ENCODE data around the gene FITM1.

FITM1 gene

GRCh38 chr14:24093207-24093900 lies 37.1 kb upstream of the FITM1 start:
- H3K4me3 Mint-ChIP-seq, result peak overlapping the region; percentile 94
- H3K27me3 Mint-ChIP-seq, result no peaks in the 10 kb centered on the region
- DNase-seq (ENCODE audit: low spot score in 2 of 2), result no peak
- H3K4me1 Mint-ChIP-seq, result peaks cover 32% of the 10 kb centered on the region
- no peak for ATAC-seq (ENCODE audit: low read depth)
- peak overlapping the region; percentile 94 for H3K27ac Mint-ChIP-seq
- H3K36me3 Mint-ChIP-seq, result peaks cover 5% of the 10 kb centered on the region
- H3K9me3 Mint-ChIP-seq, result no peaks in the 10 kb centered on the region

- Mint-ChIP-seq H3K9me3 (no peaks in the 10 kb centered on the region), H3K27me3 (no peaks in the 10 kb centered on the region), H3K27ac (peak within 1 kb of the TSS; percentile 94), H3K4me3 (peak within 1 kb of the TSS; percentile 94), H3K4me1 (peaks cover 32% of the 10 kb centered on the region), H3K36me3 (peaks cover 7% of the 10 kb centered on the region)
- DNase-seq (ENCODE audit: low spot score in 2 of 2), result peak; percentile 53 to 68
- ATAC-seq (ENCODE audit: low read depth), result peak; percentile 70
Measured at GRCh38 chr14:24093901-24094840, 36.3 kb upstream of the FITM1 start, which contains the start of gene PCK2. PCK2 (plus strand) TSS chr14:24094311; CDS start chr14:24094406, 95 bp downstream.

GRCh38 chr14:24094841-24095270 lies 35.6 kb upstream of the FITM1 start:
- Mint-ChIP-seq H3K4me3 (peak overlapping the region; percentile 94), H3K9me3 (no peaks in the 10 kb centered on the region), H3K36me3 (peaks cover 12% of the 10 kb centered on the region), H3K27me3 (no peaks in the 10 kb centered on the region), H3K27ac (peak overlapping the region; percentile 94), H3K4me1 (peaks cover 29% of the 10 kb centered on the region)
- ATAC-seq (ENCODE audit: low read depth), result no peak
- DNase-seq (ENCODE audit: low spot score in 2 of 2), result no peak

GRCh38 chr14:24095271-24096068 lies 35.0 kb upstream of the FITM1 start:
- DNase-seq (ENCODE audit: low spot score in 2 of 2) (peak; percentile 40 to 42), ATAC-seq (ENCODE audit: low read depth) (peak; percentile 56)
- H3K36me3 Mint-ChIP-seq, result peaks cover 14% of the 10 kb centered on the region
- H3K4me1 Mint-ChIP-seq, result peaks cover 26% of the 10 kb centered on the region
- H3K4me3 Mint-ChIP-seq, result peak overlapping the region; percentile 94
- peak overlapping the region; percentile 94 for H3K27ac Mint-ChIP-seq
- H3K27me3 Mint-ChIP-seq, result no peaks in the 10 kb centered on the region
- no peaks in the 10 kb centered on the region for H3K9me3 Mint-ChIP-seq

GRCh38 chr14:24096545-24097181 lies 33.8 kb upstream of the FITM1 start:
- peaks cover 23% of the 10 kb centered on the region for H3K4me1 Mint-ChIP-seq
- peak overlapping the region; percentile 59 for H3K4me3 Mint-ChIP-seq
- H3K27ac Mint-ChIP-seq, result peak overlapping the region; percentile 11
- DNase-seq (ENCODE audit: low spot score in 2 of 2), result no peak
- H3K27me3 Mint-ChIP-seq, result no peaks in the 10 kb centered on the region
- no peaks in the 10 kb centered on the region for H3K9me3 Mint-ChIP-seq
- peaks cover 14% of the 10 kb centered on the region for H3K36me3 Mint-ChIP-seq
- ATAC-seq (ENCODE audit: low read depth), result no peak

- Mint-ChIP-seq H3K4me3 (no peak overlapping the region), H3K27me3 (no peaks in the 10 kb centered on the region), H3K36me3 (peaks cover 17% of the 10 kb centered on the region), H3K9me3 (no peaks in the 10 kb centered on the region), H3K4me1 (peaks cover 21% of the 10 kb centered on the region), H3K27ac (no peak overlapping the region)
- ATAC-seq (ENCODE audit: low read depth) (no peak), DNase-seq (ENCODE audit: low spot score in 2 of 2) (no peak)
Measured at GRCh38 chr14:24098229-24098926, 32.1 kb upstream of the FITM1 start.

- peaks cover 20% of the 10 kb centered on the region for H3K36me3 Mint-ChIP-seq
- H3K27me3 Mint-ChIP-seq, result no peaks in the 10 kb centered on the region
- no peaks in the 10 kb centered on the region for H3K9me3 Mint-ChIP-seq
- H3K27ac Mint-ChIP-seq, result no peak overlapping the region
- ATAC-seq (ENCODE audit: low read depth), result no peak
- H3K4me3 Mint-ChIP-seq, result no peak overlapping the region
- DNase-seq (ENCODE audit: low spot score in 2 of 2), result no peak
- H3K4me1 Mint-ChIP-seq, result peaks cover 16% of the 10 kb centered on the region
Measured at GRCh38 chr14:24098927-24099813, 31.3 kb upstream of the FITM1 start.

GRCh38 chr14:24100197-24100981 lies 30.1 kb upstream of the FITM1 start:
- Mint-ChIP-seq H3K4me1 (peaks cover 14% of the 10 kb centered on the region), H3K36me3 (peaks cover 24% of the 10 kb centered on the region), H3K4me3 (no peak overlapping the region), H3K27me3 (no peaks in the 10 kb centered on the region), H3K27ac (no peak overlapping the region), H3K9me3 (no peaks in the 10 kb centered on the region)
- DNase-seq (ENCODE audit: low spot score in 2 of 2) (no peak), ATAC-seq (ENCODE audit: low read depth) (no peak)

GRCh38 chr14:24100982-24101494 lies 29.4 kb upstream of the FITM1 start:
- H3K4me1 Mint-ChIP-seq, result peaks cover 9% of the 10 kb centered on the region
- H3K4me3 Mint-ChIP-seq, result no peak overlapping the region
- peaks cover 24% of the 10 kb centered on the region for H3K36me3 Mint-ChIP-seq
- no peak overlapping the region for H3K27ac Mint-ChIP-seq
- H3K9me3 Mint-ChIP-seq, result no peaks in the 10 kb centered on the region
- DNase-seq (ENCODE audit: low spot score in 2 of 2) (no peak), ATAC-seq (ENCODE audit: low read depth) (no peak)
- H3K27me3 Mint-ChIP-seq, result no peaks in the 10 kb centered on the region

GRCh38 chr14:24102357-24103048 lies 28.0 kb upstream of the FITM1 start:
- no peak overlapping the region for H3K27ac Mint-ChIP-seq
- no peaks in the 10 kb centered on the region for H3K9me3 Mint-ChIP-seq
- peaks cover 19% of the 10 kb centered on the region for H3K36me3 Mint-ChIP-seq

GRCh38 chr14:24103451-24103850 lies 27.0 kb upstream of the FITM1 start:
- Mint-ChIP-seq H3K27ac (no peak overlapping the region), H3K27me3 (no peaks in the 10 kb centered on the region), H3K9me3 (no peaks in the 10 kb centered on the region), H3K4me3 (no peak overlapping the region), H3K36me3 (peaks cover 19% of the 10 kb centered on the region), H3K4me1 (peaks cover 2% of the 10 kb centered on the region)
- DNase-seq (ENCODE audit: low spot score in 2 of 2), result no peak
- ATAC-seq (ENCODE audit: low read depth), result no peak

More at GRCh38 chr14:24102357-24103048, 28.0 kb upstream of the FITM1 start:
- Mint-ChIP-seq H3K4me1 (peaks cover 2% of the 10 kb centered on the region), H3K4me3 (no peak overlapping the region), H3K27me3 (no peaks in the 10 kb centered on the region)
- no peak for DNase-seq (ENCODE audit: low spot score in 2 of 2)
- ATAC-seq (ENCODE audit: low read depth), result no peak
